DOHH2 (cell line): ENCODE measurements around the gene SCGB3A1.

ENCODE experiments used
- H3F3A ChIP-seq: fragments of 200-600 bp; sonication (generic), shearing (Covaris generic); 2 replicates; pipeline ENCODE4 v1.6.0; 2016; ENCODE audit warnings: antibody characterized with exemption, mild to moderate bottlenecking; ENCODE audit not compliant: control insufficient read depth, insufficient read depth
- H3K27ac ChIP-seq: fragments of 200-600 bp; sonication (generic); 2 replicates; pipeline ENCODE4 v1.5.1; 2014; ENCODE audit warnings: low read depth, mild to moderate bottlenecking, low read length, moderate library complexity
- H3K27me3 ChIP-seq: fragments of 200-600 bp; sonication (generic); 2 replicates; pipeline ENCODE4 v1.6.1; 2014; ENCODE audit warnings: mild to moderate bottlenecking, low read length, mixed read lengths; ENCODE audit not compliant: control insufficient read depth
- H3K36me3 ChIP-seq: fragments of 200-600 bp; sonication (generic); 2 replicates; pipeline ENCODE4 v1.6.1; 2014; ENCODE audit warnings: mild to moderate bottlenecking, low read length, moderate library complexity, mixed read lengths; ENCODE audit not compliant: control insufficient read depth
- H3K4me1 ChIP-seq: fragments of 200-600 bp; sonication (generic); 2 replicates; pipeline ENCODE4 v1.6.1; 2014; ENCODE audit warnings: mild to moderate bottlenecking, low read length, mixed read lengths; ENCODE audit not compliant: control insufficient read depth
- H3K4me2 ChIP-seq: fragments of 200-600 bp; sonication (generic); 2 replicates; pipeline ENCODE4 v1.6.0; 2014; ENCODE audit warnings: mild to moderate bottlenecking, low read length, moderate library complexity
- H3K4me3 ChIP-seq: fragments of 200-600 bp; sonication (generic); 2 replicates; pipeline ENCODE4 v1.5.1; 2014; ENCODE audit warnings: mild to moderate bottlenecking, low read length, mixed read lengths
- H3K79me2 ChIP-seq: fragments of 200-600 bp; sonication (generic); 2 replicates; pipeline ENCODE4 v1.6.1; 2014; ENCODE audit warnings: mild to moderate bottlenecking, low read length, mixed read lengths; ENCODE audit not compliant: control insufficient read depth
- H3K9me2 ChIP-seq: fragments of 200-600 bp; sonication (generic); replicated peaks from 2 replicates; pipeline ENCODE4 v1.6.1; 2014; ENCODE audit warnings: mild to moderate bottlenecking, low read length, mixed read lengths; ENCODE audit not compliant: control insufficient read depth
- H3K9me3 ChIP-seq: fragments of 200-600 bp; sonication (generic); 2 replicates; pipeline ENCODE4 v1.6.1; 2014; ENCODE audit warnings: antibody characterized with exemption, low read length, mixed read lengths; ENCODE audit not compliant: control insufficient read depth, insufficient read depth
- H4K20me1 ChIP-seq: fragments of 200-600 bp; sonication (generic); 2 replicates; pipeline ENCODE4 v1.6.0; 2014; ENCODE audit warnings: low read depth, mild to moderate bottlenecking, antibody characterized with exemption, low read length, moderate library complexity; ENCODE audit not compliant: control insufficient read depth, insufficient read depth
- EZH2phosphoT487 ChIP-seq: fragments of 200-600 bp; sonication (generic); IDR thresholded peaks from 2 replicates; pipeline ENCODE4 v1.6.1; 2017; ENCODE audit warnings: borderline replicate concordance, mild to moderate bottlenecking, antibody characterized with exemption, low read length, moderate library complexity, mixed read lengths
- TF ChIP-seq, protein P1 (sequence below): fragments of 200-600 bp; sonication (generic); IDR thresholded peaks from one replicate; pipeline ENCODE4 v1.5.1; 2014; ENCODE audit warnings: antibody characterized with exemption, mild to moderate bottlenecking, low read depth, low read length; ENCODE audit not compliant: poor library complexity, severe bottlenecking

Gene SCGB3A1

DNA sequence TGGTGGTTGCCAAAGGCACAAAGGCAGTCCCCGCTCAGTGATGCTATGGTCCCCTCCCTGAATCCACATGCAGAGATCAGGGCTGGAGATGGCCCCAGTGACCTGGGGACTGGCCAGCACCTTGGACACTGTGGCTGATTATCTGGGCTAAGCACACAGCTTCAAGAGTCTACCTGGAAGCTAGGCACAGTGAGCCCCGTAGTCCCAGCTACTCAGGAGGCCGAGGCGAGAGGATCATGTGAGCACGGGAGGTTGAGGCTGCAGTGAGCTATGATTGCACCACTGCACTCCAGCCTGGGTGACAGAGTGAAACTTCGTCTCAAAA is 8.3 kb upstream of the SCGB3A1 start:
- no peak overlapping the region for H3K27ac ChIP-seq
- no peak overlapping the region for H3K4me2 ChIP-seq
- H3K4me3 ChIP-seq: no peak overlapping the region
- H3K9me3 ChIP-seq: no peaks in the 10 kb centered on the region
- TF ChIP-seq EZH2phosphoT487: no peak
- TF ChIP-seq, protein P1, sequence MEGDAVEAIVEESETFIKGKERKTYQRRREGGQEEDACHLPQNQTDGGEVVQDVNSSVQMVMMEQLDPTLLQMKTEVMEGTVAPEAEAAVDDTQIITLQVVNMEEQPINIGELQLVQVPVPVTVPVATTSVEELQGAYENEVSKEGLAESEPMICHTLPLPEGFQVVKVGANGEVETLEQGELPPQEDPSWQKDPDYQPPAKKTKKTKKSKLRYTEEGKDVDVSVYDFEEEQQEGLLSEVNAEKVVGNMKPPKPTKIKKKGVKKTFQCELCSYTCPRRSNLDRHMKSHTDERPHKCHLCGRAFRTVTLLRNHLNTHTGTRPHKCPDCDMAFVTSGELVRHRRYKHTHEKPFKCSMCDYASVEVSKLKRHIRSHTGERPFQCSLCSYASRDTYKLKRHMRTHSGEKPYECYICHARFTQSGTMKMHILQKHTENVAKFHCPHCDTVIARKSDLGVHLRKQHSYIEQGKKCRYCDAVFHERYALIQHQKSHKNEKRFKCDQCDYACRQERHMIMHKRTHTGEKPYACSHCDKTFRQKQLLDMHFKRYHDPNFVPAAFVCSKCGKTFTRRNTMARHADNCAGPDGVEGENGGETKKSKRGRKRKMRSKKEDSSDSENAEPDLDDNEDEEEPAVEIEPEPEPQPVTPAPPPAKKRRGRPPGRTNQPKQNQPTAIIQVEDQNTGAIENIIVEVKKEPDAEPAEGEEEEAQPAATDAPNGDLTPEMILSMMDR: no peak
- H3K27me3 ChIP-seq: no peaks in the 10 kb centered on the region
- H3K4me1 ChIP-seq: no peaks in the 10 kb centered on the region
- H3K9me2 ChIP-seq: no peaks in the 10 kb centered on the region
- no peaks in the 10 kb centered on the region for H4K20me1 ChIP-seq
- H3K79me2 ChIP-seq: no peaks in the 10 kb centered on the region
- H3K36me3 ChIP-seq: no peaks in the 10 kb centered on the region
- H3F3A ChIP-seq: no peaks in the 10 kb centered on the region

DNA sequence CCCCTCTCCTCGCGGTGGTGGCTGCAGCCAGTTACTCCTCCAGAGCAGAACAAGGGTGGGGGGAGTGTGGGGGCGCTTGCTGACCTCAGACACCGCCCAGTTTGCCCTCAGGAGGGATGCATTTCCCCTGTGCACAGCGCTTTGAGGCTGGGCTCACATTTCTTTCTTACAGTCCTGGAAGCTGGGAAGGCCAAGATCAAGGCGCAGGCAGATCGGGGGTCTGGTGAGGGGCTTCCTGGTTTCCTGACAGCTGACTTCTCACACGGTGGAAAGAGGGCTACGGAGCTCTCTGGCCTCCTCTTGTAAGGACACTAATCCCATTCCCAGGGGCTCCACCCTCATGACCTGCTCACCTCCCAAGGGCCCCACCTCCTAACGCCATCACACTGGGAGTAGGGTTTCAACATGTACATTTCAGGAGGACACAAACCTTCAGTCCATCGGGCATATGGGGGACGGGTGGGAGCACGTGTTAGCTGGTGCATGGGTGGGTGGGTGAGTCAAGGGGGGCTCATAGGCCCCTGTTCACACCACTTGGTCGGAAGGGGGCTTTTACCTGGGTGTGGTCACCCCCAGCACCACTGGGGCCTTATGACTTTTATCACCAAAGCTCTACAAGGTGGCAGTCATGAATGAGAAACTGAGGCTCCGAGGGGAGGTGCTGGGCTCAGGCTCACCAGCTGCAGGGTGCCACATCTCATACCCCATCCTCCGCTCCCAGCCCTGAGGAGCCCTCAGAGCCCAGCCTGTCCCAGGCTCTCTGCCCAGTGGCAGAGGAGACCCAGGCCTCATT is 7.7 kb upstream of the SCGB3A1 start:
- Histone ChIP-seq H3K9me2 (no peaks in the 10 kb centered on the region), H4K20me1 (no peaks in the 10 kb centered on the region), H3K36me3 (no peaks in the 10 kb centered on the region), H3K27me3 (no peaks in the 10 kb centered on the region), H3K79me2 (no peaks in the 10 kb centered on the region), H3K4me3 (no peak overlapping the region), H3K4me1 (no peaks in the 10 kb centered on the region), H3K9me3 (no peaks in the 10 kb centered on the region), H3F3A (no peaks in the 10 kb centered on the region), H3K4me2 (no peak overlapping the region), H3K27ac (no peak overlapping the region)
- TF ChIP-seq EZH2phosphoT487: no peak
- TF ChIP-seq, protein P1: no peak

DNA sequence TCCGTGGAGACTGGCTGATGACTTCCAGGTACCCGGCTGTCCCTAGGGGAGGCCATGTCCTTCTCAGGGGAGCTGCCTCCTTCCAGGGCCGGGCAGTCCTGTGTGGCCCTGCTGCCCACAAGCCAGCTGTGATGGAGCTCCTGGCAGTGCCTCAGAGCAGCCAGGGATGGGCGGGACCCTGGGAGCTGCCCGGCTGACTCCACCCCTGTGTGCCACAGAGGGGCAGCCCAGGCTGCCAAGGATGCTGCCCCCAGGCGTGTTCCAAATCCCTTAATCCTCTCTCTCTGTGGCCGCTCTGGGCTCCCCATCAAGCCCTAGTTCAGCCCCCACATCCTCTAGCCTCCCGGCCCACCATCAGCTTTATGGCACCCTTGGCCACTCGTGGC is 7.0 kb upstream of the SCGB3A1 start:
- no peaks in the 10 kb centered on the region for H3K9me3 ChIP-seq
- H3K79me2 ChIP-seq: no peaks in the 10 kb centered on the region
- H3K4me2 ChIP-seq: no peak overlapping the region
- H3K4me1 ChIP-seq: no peaks in the 10 kb centered on the region
- no peaks in the 10 kb centered on the region for H3F3A ChIP-seq
- TF ChIP-seq, protein P1: no peak
- no peak for TF ChIP-seq EZH2phosphoT487
- no peaks in the 10 kb centered on the region for H3K36me3 ChIP-seq
- H3K9me2 ChIP-seq: no peaks in the 10 kb centered on the region
- H3K27me3 ChIP-seq: no peaks in the 10 kb centered on the region
- H4K20me1 ChIP-seq: no peaks in the 10 kb centered on the region
- no peak overlapping the region for H3K4me3 ChIP-seq
- H3K27ac ChIP-seq: no peak overlapping the region
